HG03342 (cell line): ENCODE measurements around the gene INHBA.

ENCODE experiments used
- ATAC-seq: cut with Tn5 transposase; IDR thresholded peaks from one replicate; pipeline ENCODE4 v1.9.1; 2021; ENCODE audit warnings: mild to moderate bottlenecking, moderate library complexity; ENCODE audit not compliant: unreplicated experiment

Gene INHBA

DNA sequence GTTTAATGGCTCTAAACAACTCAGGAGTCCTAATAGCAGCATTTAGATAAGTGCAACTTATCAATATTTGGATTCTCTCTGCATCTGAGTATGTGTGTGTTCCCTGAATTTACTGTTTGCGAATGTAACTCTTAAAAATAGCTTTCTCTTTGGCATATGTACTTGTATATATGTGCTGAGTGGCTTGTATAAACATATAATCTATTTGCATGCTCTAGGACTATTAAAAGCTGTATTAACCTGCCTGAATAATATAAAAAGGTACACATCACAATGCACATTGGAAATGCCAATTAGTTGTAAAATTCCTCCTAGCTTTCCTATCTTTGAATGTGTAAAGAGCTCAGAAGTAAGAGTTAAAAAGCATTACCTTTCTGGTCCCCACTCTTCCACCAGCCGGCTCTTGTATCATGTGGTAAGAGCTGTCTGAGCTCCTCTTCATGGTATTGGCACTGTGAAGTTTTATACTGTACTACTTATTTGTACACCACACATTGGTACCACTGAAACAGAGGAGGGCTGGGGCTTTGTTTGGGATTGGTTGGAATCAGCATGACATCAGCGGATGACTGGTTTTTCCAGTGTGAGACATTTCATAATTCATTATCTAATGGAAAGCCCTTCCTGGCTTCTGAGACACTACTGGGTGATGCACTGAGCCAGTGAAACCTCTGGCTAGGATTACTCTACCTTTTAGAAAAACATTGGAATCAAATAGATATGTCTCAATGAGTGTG lies at the start of gene INHBA:
INHBA (minus strand) TSS at position 456 of the 737 bp plus-strand sequence. CDS start 2,716 bp downstream, outside the sequence.
- no peak for ATAC-seq

DNA sequence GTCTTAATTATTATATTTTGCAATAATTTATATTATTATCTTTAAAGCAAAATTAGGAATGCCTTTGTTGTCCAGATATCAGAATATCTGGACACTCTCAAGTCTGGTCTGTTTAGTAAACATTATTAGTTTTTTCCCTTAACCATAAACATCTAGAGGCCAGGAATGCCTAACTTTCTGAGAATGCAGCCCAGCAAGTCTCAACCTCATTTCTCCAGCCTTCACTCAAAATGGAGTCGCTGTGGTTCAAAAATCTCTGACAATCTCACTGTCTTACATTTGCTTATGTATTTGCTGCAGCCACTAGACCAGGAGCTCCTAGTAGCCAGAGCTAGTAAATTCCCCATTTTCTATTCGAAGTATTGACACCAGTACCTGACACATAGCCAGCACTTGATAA lies 49.7 kb upstream of the INHBA start:
- ATAC-seq: no peak

DNA sequence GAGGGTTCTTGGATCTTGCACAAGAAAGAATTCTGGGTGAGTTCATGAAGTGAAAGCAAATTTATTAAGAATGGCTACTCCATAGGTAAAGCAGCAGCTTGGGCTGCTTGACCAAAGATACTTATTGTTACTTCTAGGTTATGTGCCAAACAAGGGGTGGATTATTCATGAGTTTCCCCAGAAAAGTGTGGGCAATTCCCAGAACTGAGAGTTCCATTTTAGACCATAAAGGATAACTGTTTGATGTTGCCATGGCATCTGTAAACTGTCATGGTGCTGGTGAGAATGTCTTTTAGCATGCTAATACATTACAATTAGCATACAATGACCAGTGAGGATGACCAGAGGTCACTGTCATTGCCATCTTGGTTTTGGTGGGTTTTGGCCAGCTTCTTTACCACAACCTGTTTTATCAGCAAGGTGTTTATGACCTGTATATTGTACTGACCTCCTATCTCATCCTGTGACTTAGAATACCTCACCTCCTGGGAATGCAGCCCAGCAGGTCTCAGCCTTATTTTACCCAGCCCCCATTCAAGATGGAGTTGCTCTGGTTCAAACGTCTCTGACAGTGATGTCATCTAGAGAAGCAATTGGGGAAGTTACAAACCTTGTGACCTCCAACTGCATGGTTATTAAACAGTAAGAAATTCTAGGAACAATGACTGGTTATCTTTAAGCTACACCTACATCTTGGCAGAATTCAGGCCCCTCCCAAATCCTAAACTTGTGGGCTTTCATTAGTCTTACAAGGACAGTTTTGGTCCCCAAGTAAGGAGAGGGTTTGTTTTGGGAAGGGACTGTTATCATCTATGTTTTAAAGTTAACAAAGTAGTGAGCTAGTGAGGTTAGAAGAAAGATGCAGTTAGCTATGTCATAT lies 48.0 kb upstream of the INHBA start:
- no peak for ATAC-seq

DNA sequence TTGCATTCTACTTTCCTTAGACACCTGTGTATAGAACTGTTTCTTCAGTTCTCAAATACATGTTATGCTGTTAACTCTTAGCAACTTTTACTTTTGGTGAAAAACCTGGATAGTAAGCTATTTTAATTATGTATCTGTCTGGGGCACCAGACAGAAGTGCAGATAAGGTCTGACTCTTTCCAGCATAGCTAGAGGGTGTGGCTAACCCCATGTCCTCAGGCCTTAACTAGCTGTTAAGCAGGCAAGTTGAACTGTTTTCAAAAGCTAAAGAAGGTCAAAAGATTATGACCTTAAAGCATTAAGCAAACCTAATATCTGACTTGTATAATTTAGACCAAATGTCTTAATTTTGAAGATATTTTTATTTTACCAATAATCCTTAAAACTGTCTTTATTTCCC lies 45.1 kb upstream of the INHBA start:
- ATAC-seq: no peak

DNA sequence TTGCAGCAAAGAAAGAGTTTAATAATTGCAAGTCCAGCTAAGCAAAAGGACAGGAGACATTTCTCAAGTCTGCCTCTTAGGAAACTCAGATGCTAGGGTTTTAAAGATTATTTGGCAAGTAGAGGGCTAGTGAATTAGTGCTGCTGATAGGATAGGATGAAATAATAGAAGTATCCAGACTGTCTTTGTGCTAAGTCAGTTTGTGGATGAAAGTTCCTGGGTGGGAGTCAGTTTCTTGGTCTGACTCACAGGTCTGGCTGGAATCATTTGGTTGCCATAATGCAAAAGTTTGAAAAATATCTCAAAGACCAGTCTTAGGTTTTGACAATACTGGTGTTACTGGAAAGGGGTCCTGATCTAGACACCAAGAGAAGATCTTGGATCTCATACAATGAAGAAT lies 42.6 kb upstream of the INHBA start:
- ATAC-seq: no peak

DNA sequence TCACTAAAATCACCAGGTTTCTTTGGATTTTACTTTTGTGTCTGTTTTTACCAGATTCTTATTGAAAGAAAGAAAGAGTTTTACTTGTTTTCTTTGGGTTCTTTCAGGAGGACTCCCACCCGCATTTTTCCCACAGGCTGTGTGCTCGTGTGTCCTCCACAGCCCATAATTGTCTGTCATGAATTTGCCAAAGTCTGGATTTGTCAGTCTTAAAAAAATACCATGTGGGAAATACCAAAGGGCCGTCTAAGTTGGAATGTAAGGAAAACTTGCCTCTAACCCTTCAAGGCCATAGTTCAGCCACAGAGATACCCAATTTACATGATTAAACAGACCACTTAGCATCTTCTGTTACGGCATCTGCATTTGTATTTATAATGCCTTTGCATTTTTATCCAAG lies 41.3 kb upstream of the INHBA start:
- ATAC-seq: no peak

DNA sequence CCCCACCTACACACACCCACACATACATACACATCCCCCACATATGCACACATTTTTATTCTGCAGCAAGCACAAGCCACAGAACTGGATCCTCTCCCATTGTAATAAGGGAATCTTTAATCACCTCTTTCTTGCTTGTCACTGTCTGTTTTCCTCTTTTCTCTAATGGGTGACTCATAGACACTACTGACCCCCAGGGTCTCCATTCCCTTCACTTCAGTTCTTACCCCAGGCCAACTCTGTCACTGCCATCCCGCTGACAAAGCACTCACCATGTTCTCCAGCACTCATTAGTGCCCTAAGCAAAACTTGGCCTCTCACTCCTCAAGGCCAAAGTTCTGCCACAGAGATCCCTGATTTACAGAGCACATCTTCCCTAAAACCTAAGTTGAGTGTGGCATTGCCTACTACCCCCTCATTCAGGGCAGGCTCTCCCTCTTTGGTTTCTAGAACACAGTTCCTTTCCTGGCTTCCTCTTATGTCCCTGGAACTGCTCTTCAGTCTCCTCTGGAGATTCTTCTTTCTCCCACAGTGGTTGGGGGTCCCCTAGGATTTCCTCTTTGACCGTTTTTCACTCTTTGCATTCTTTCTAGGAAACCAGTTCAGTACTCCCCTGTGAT lies 39.6 kb upstream of the INHBA start:
- ATAC-seq: no peak

DNA sequence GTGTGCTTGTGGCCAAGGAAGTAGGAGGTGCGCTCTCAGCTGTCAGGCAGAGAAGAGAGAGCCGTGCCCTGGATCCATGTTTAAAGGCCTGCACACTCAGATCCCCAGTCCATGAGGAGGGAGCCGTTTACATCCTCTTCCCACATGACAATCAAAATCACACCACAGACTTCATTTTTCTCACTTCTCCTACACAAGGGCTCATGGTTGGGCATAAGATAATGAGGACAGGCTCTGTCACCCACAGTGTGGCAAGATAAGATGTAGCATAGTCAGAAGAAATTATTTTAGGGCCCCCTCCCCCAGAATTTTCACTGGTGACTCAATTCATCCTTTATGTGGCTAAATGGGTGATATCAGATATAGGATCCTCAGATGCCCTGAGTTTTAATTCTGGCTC lies 35.9 kb upstream of the INHBA start:
- no peak for ATAC-seq

DNA sequence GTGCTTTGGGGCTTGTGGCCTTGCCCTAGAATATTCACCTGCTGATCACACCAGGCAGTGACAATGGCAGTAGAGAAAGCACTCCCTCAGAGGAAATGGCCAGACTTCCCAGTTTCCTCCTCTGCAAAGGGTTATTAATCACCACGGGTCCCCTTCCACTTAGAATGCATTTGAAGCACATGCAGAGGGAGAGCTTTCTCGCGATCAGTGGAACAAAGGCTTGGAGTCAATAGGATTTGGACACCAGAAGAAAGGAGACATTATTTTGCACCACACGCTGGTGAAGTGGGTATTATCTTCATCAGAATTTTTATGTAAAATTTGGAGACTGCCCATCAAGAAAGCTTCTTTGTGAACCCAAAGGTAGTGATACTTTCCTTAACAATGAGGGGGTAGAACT lies 35.4 kb upstream of the INHBA start:
- no peak for ATAC-seq

DNA sequence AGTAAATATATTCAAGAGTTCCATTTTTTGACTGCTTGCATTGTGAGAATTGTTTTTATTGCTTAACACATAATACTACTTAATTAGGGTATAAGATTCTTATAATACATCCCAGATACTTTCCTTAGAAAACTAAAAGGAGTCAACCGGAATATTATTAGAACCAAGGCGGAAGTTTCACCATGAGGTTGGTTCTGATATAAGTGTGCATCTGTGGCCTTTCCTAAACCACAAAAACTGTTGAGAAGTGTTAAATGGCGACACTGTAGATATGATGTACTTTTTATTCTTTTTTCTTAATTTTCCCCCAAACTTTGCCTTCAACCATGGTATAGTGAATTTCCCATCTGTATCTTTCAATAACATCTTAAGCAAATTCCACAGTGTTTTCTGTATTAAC lies 32.3 kb upstream of the INHBA start:
- no peak for ATAC-seq

DNA sequence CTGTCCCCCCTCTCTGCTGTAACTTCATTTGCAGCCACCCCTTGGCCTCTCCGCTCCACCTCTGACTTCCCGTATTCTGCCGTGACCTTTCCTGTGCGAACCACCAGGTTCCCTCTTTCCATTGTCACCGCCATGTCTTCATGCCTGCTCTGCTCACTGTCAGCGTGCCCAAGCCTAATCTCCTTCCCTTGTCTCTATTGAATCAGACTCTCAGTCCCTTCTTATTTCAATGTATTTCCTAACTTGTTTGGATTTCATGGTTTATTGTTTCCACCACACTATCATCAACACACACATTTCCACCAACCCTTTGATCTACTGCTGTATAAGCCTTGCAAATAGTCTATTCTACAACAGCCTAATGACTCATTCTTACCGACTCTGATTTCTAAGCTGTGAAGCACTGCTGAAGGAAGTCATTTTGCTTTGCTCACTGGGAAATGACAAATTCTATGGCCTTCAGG lies 30.0 kb upstream of the INHBA start:
- ATAC-seq: no peak

DNA sequence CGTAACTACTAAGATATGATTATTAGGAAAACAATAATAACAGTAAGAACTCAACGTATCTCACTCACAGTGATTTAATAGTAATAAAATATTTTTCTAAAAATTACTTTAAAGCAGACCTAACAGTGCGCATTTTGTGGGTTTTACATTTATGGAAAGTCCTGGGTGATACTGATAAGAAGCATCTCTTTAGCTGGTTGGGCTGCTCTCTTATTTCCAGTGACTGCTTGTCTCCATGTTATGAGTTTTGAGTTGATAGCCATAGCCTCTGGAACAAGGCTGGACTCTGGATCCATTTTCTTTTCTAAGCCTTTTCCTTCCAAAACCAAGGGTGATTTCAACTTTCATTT lies 29.5 kb upstream of the INHBA start:
- ATAC-seq: no peak

DNA sequence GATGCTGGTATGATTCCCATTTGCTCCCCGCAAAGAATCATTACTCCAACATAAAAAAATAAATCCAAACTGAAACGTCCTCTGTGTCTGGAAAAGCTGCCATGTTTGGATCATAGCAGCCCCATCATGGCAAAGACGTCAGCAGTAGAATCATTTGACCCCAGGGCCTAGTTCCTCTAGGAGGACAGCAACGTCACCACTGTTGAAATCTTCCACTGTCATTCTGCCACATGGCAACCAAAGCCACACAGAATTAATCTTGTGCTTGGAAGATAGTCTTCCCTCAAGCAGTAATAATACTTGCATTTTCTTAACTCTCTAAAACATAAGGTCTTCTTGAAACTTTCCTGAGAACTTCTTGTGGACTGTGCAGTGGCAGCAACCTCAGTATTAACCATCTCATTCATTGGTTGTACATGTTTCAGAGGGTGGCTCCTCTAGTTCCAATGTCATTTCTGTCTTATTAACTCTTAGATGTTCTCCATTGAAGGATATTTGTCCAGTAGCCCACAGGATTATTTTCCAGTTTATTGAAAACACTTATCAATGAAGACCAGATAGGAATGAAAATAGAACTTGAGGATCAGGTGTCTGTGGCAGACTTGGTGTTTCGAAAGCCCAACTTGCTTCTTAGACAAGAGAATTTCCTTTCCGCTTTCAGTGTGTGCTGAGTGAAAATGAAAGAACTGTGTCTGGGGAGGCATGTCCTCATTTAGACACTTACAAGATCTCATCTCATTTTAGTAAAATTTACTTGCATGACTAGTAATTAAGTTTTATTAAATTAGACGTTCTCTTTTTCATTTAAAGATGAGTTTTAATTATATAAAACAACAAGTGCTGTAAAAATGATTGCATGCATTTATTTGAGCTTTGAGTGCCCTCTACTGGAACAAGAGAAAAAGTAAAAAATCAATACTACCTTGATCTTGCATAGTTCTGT lies 28.9 kb upstream of the INHBA start:
- peak; percentile 99 for ATAC-seq

DNA sequence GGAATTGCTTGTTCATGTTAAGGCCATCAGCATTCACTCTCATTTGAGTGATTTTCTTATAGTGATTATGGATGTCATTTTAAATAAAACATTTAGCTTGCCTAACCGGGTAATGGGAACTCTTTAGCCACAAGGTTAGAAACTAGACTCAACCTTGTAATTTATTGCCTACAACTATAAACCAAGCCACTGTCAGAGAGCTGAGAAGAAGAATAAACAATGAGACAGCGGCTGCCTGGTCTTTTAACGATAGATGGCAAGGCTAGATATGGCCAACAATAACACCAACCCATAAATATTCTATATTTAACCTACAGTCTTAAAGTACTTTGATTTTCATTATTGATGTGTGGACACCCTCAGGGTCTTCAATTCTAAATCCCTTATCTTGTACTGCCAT lies 27.8 kb upstream of the INHBA start:
- ATAC-seq: no peak

DNA sequence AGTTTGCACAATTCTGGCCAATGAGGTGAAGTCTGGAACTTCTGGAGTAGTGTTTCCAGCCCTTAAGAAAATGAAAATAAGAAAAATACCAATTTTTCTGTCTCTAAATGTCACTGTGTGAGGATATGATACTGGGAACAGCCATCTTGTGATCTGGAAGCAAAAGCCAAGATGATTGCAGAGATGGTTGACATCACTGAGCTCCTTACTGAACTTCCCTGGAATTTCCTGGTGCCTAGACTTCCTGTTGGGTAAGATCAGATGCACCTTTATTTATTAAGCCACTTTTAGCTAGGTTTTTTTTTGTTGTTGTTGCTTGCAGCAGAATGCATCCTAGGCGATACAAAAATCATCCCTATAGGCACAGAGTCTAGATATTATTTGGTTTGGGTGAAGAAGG lies 27.3 kb upstream of the INHBA start:
- no peak for ATAC-seq

DNA sequence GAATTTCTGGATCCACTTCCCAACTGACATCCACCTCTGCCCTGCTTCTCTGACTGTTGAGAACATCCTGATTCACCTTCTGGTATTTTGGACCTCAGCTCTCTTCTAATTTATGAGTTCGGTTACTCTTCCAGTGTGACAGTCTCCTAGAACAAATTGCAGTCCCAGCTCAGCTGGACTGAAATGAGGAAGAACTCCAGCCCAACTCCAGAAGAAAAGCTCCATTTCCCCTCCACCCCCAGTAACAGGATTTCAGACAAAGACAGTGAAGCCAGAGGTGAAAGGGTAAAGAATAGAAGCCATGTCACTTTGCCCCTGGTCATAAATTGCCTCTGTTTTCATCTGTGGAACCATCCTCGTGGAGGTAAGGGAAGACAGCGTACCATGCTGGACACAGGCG lies 26.2 kb upstream of the INHBA start:
- no peak for ATAC-seq

DNA sequence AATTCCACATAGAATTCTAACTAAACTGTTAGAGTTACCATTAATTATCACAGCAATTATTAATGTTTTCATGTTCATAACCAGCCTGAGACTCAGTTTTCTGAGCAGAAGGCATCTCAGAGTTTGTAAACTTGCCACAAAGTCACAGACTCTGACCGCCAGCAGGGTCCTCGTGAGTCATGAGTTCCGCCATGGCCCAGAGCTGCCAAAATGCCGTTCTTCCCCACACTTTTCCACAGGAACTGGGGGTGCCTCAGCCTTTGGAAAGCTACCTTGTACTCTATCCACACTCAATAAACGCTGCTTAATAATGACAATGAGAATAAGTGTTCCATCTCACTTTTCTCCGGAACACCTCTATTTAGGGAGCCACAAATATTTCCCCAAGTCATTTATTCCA lies 22.1 kb upstream of the INHBA start:
- ATAC-seq: no peak

DNA sequence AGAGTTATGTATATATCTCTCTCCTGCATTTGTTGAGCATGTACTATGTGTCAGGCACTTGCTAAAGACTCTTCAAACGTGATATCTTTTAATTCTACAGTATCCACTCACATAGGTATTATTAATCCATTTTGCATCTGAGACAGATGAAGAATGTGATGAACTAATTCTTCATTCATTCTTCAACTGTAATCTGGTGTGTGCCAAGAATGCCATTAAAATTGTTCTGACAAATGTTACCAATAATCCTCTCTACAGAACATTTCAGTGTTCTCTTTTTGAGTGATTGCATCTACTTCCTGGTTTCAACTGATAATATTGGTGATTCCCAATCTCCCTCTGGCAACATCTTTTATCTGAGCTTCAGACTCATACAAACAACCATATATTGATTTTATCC lies 18.0 kb upstream of the INHBA start:
- ATAC-seq: no peak

DNA sequence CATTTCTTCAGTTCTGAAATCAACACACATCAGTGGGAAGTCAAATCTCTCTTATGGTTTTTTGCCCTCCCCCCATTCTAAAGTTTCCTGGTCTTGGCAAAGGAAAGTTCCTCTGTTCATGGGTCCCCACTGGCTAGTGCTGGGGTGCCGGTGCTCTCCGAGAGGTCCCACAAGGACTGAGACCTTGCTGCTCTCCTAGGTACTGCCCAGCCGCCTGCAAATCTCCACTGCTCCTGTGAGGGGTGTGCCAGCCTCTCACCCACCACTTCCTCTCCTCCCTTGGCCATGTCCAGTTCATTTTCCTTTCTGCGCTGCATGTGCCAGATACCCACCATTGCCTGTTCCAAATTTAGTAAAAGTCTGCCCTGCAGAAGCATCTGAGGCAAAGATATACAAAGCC lies 17.2 kb upstream of the INHBA start:
- ATAC-seq: no peak

DNA sequence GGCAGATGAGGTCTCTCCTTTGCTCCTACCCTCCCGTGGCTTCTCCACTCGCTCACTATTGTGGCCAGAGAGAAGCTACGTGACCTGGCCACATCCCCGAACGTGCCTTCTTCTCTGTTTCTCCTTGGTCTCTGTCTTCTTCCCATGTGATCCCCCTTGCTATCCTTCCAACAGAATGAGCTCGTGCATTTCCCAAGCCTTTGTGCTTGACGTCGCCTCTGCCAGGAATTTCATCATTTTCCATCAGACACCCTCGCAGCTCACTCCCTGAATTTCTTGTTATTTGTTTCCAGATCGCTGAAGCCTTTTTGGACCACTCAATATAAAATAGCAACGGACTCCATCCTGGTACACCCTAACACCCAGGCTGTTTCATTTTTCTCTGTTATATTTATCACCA lies 13.8 kb upstream of the INHBA start:
- no peak for ATAC-seq

DNA sequence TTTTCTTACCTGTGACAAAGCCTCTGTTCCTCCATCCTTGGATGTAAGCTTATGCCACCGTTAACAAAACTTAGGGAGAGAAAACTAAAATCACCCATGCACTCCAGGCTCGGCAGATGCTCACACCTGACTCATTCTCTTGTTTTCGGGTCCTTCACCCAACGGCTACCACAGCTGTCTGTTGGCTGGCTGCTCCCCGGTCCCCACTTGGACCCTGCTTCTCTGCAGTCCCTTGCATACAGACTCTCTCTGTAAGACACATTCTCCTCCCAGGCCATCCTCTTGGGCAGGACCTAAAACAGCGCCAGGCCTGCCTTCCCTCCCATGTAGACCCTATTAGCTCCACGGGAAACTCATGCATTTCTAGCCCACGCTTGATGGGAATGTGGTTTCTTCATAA lies 12.1 kb upstream of the INHBA start:
- ATAC-seq: no peak
